OCI-LY3 (cell line): Measurements from ENCODE around the gene UBE2E2.
A peak's percentile ranks its signal among the peaks of the same experiment; 100 is the strongest.

Source experiments
- H2AFZ ChIP-seq: fragments of 200-600, 300-600 bp; shearing (Covaris generic); 2 replicates; pipeline ENCODE4 v1.6.0; 2014; ENCODE audit warnings: antibody characterized with exemption, low read depth, low read length
- H3K27ac ChIP-seq: fragments of 200-600, 300-600 bp; sonication (generic); 2 replicates; pipeline ENCODE4 v1.5.1; 2014; ENCODE audit warnings: mild to moderate bottlenecking, low read length, moderate library complexity, mixed read lengths
- H3K27me3 ChIP-seq: fragments of 200-600, 300-600 bp; sonication (generic); 2 replicates; pipeline ENCODE4 v1.6.1; 2014; ENCODE audit warnings: low read depth, low read length, mixed read lengths
- H3K36me3 ChIP-seq: fragments of 200-600, 300-600 bp; sonication (generic); replicated peaks from 2 replicates; pipeline ENCODE3; 2014; ENCODE audit warnings: low read depth, low read length, mixed read lengths
- H3K4me1 ChIP-seq: fragments of 300-600, 200-600 bp; sonication (generic); 2 replicates; pipeline ENCODE4 v1.6.1; 2014; ENCODE audit warnings: low read length, mixed read lengths
- H3K4me2 ChIP-seq: fragments of 200-600, 300-600 bp; sonication (generic); 2 replicates; pipeline ENCODE4 v1.6.1; 2014; ENCODE audit warnings: low read length, mixed read lengths
- H3K4me3 ChIP-seq: fragments of 300-600, 200-600 bp; sonication (generic); 2 replicates; pipeline ENCODE4 v1.5.1; 2014; ENCODE audit warnings: antibody characterized with exemption, mild to moderate bottlenecking, low read length, moderate library complexity
- H3K79me2 ChIP-seq: fragments of 300-600, 200-600 bp; shearing (Covaris generic); 2 replicates; pipeline ENCODE4 v1.6.1; 2014; ENCODE audit warnings: mild to moderate bottlenecking, low read length, mixed read lengths
- H3K9ac ChIP-seq: fragments of 300-600, 200-600 bp; shearing (Covaris generic); 2 replicates; pipeline ENCODE4 v1.6.0; 2014; ENCODE audit warnings: mild to moderate bottlenecking, low read length, moderate library complexity
- H3K9me3 ChIP-seq: fragments of 200-600, 300-600 bp; shearing (Covaris generic); 2 replicates; pipeline ENCODE4 v1.6.1; 2014; ENCODE audit warnings: low read length, mixed read lengths; ENCODE audit not compliant: insufficient read depth
- H4K20me1 ChIP-seq: fragments of 200-600, 300-600 bp; sonication (generic); 2 replicates; pipeline ENCODE4 v1.6.1; 2016; ENCODE audit warnings: low read length, mixed read lengths; ENCODE audit not compliant: insufficient read depth
- CTCF ChIP-seq: fragments of 200-600, 300-600 bp; sonication (generic); IDR thresholded peaks from 2 replicates; pipeline ENCODE4 v1.5.1; 2014; ENCODE audit warnings: antibody characterized with exemption, low read length, low read depth
- EZH2phosphoT487 ChIP-seq: fragments of 200-600 bp; shearing (Covaris generic); IDR thresholded peaks from 2 replicates; pipeline ENCODE4 v1.6.1; 2018; ENCODE audit warnings: antibody characterized with exemption, mixed run types, low read depth

The UBE2E2 gene

GRCh38 chr3:23219117-23219516 lies 16.0 kb downstream of the UBE2E2 start:
- 0 out of 2 replicates have a peak, but pooled peaks cover 5% of the 10 kb centered on the region for H3K9me3 ChIP-seq
- TF ChIP-seq CTCF (no peak), EZH2phosphoT487 (no peak)
- H3K36me3 ChIP-seq, result peaks cover 18% of the 10 kb centered on the region
- no peak overlapping the region for H3K27ac ChIP-seq
- H3K27me3 ChIP-seq, result no peaks in the 10 kb centered on the region
- no peak overlapping the region for H3K4me2 ChIP-seq
- H4K20me1 ChIP-seq, result peaks cover 36% of the 10 kb centered on the region
- H2AFZ ChIP-seq, result no peak overlapping the region
- peaks cover 36% of the 10 kb centered on the region for H3K4me1 ChIP-seq
- no peak overlapping the region for H3K4me3 ChIP-seq
- H3K9ac ChIP-seq, result no peak overlapping the region
- peaks cover 74% of the 10 kb centered on the region for H3K79me2 ChIP-seq

GRCh38 chr3:23219552-23219951 lies 16.4 kb downstream of the UBE2E2 start:
- H3K9me3 ChIP-seq, result peaks cover 9% of the 10 kb centered on the region; the same call in 1 of the 2 replicates
- peaks cover 21% of the 10 kb centered on the region for H3K36me3 ChIP-seq
- H3K27ac ChIP-seq, result no peak overlapping the region
- peaks cover 36% of the 10 kb centered on the region for H3K4me1 ChIP-seq
- no peak overlapping the region for H2AFZ ChIP-seq
- H3K79me2 ChIP-seq, result peaks cover 76% of the 10 kb centered on the region
- no peaks in the 10 kb centered on the region for H3K27me3 ChIP-seq
- no peak overlapping the region for H3K4me2 ChIP-seq
- TF ChIP-seq CTCF (no peak), EZH2phosphoT487 (no peak)
- no peak overlapping the region for H3K9ac ChIP-seq
- no peak overlapping the region for H3K4me3 ChIP-seq
- H4K20me1 ChIP-seq, result peaks cover 33% of the 10 kb centered on the region

- Histone ChIP-seq H3K4me1 (peaks cover 36% of the 10 kb centered on the region), H3K79me2 (peaks cover 80% of the 10 kb centered on the region), H3K4me3 (peak overlapping the region; percentile 68), H3K4me2 (peak overlapping the region; percentile 81), H3K9ac (peak overlapping the region; percentile 43), H2AFZ (no peak overlapping the region), H4K20me1 (peaks cover 30% of the 10 kb centered on the region), H3K27me3 (no peaks in the 10 kb centered on the region), H3K36me3 (peaks cover 24% of the 10 kb centered on the region), H3K9me3 (peaks cover 12% of the 10 kb centered on the region; the same call in 1 of the 2 replicates), H3K27ac (peak overlapping the region; percentile 29)
- TF ChIP-seq CTCF, result no peak
- no peak for TF ChIP-seq EZH2phosphoT487
Observed at GRCh38 chr3:23221136-23221535, 18.0 kb downstream of the UBE2E2 start.

GRCh38 chr3:23232016-23232415 lies 28.9 kb downstream of the UBE2E2 start:
- no peak overlapping the region for H3K4me2 ChIP-seq
- no peak overlapping the region for H3K9ac ChIP-seq
- TF ChIP-seq EZH2phosphoT487, result no peak
- no peak for TF ChIP-seq CTCF
- no peak overlapping the region for H3K27ac ChIP-seq
- H3K27me3 ChIP-seq, result no peaks in the 10 kb centered on the region
- H2AFZ ChIP-seq, result no peak overlapping the region
- peaks cover 14% of the 10 kb centered on the region for H3K36me3 ChIP-seq
- H3K4me1 ChIP-seq, result no peaks in the 10 kb centered on the region
- no peak overlapping the region for H3K4me3 ChIP-seq
- H4K20me1 ChIP-seq, result peaks cover 32% of the 10 kb centered on the region
- peaks cover 94% of the 10 kb centered on the region for H3K79me2 ChIP-seq
- peaks cover 10% of the 10 kb centered on the region; the same call in 1 of the 2 replicates for H3K9me3 ChIP-seq
